ENCODE data around the gene KAZN.
"Not testable (repeated sequence)": the region's sequence is repeated elsewhere in the genome, so short reads cannot be mapped to it uniquely, and the experiment has no call there.

The KAZN gene

GRCh38 chr1:15132965-15133364, 534.5 kb downstream of the KAZN start:
- peaks cover 27% of the 10 kb centered on the region for H3K27me3 Mint-ChIP-seq (ENCODE audit: low read depth, poor library complexity)
- TF ChIP-seq CTCF (IDR thresholded peaks at IDR 0.05), result no peak
- H3K9me3 Mint-ChIP-seq, result peaks cover 9% of the 10 kb centered on the region
- DNase-seq, result no peak
- H3K4me1 Mint-ChIP-seq, result peaks cover 4% of the 10 kb centered on the region
- H3K27ac Mint-ChIP-seq, result no peak overlapping the region
- no peak overlapping the region for H3K4me3 Mint-ChIP-seq
- no peaks in the 10 kb centered on the region for H3K36me3 Mint-ChIP-seq (ENCODE audit: low read depth)

GRCh38 chr1:15134285-15134684, 535.8 kb downstream of the KAZN start:
- H3K4me3 Mint-ChIP-seq, result no peak overlapping the region

DNA sequence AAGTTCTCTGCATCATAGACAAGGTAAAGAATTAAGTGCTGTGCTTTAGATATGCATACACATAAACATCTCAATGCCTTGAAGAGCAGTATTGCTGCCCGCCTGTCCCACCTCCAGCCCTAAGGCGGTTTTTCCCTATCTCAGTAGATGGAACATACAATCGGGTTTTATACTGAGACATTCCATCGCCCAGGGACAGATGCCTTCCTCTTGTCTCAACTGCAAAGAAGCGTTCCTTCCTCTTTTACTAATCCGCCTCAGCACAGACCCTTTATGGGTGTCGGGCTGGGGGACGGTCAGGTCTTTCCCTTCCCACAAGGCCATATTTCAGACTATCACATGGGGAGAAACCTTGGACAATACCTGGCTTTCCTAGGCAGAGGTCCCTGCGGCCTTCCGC, 537.1 kb downstream of the KAZN start:
- H3K36me3 Mint-ChIP-seq (ENCODE audit: low read depth); H3K27ac Mint-ChIP-seq; DNase-seq; H3K4me3 Mint-ChIP-seq; H3K9me3 Mint-ChIP-seq: not testable (repeated sequence)
- H3K27me3 Mint-ChIP-seq (ENCODE audit: low read depth, poor library complexity), result peaks cover 28% of the 10 kb centered on the region
- H3K4me1 Mint-ChIP-seq, result peaks cover 21% of the 10 kb centered on the region

More at GRCh38 chr1:15134285-15134684, 535.8 kb downstream of the KAZN start:
- Mint-ChIP-seq H3K4me1 (peaks cover 8% of the 10 kb centered on the region), H3K27ac (no peak overlapping the region), H3K36me3 (ENCODE audit: low read depth) (no peaks in the 10 kb centered on the region), H3K27me3 (ENCODE audit: low read depth, poor library complexity) (peaks cover 27% of the 10 kb centered on the region), H3K9me3 (peaks cover 7% of the 10 kb centered on the region)
- no peak for TF ChIP-seq CTCF (IDR thresholded peaks at IDR 0.05)
- no peak for DNase-seq

DNA sequence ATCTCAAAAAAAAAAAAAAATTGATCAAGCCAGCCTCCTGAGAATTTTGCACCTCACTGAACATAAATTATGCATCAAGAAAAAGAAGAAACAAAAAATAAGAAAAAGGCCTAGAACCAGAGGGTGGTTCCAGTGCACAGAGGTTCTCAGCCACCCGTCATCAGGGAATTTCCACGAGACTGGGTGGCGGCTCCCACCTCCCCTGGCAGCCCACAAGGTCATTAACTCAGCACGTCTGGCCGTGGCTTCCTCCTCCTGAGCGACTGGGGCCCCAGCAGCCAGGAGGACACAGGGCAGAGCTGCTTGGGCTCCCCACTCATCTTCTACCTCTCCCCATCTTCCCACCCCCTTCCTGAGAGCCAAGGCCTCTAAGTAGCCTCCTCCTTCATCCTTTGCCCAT, 539.3 kb downstream of the KAZN start:
- DNase-seq, result no peak
- H3K36me3 Mint-ChIP-seq (ENCODE audit: low read depth), result no peaks in the 10 kb centered on the region
- no peak for TF ChIP-seq CTCF (IDR thresholded peaks at IDR 0.05)
- no peak overlapping the region for H3K27ac Mint-ChIP-seq
- H3K27me3 Mint-ChIP-seq (ENCODE audit: low read depth, poor library complexity), result peaks cover 27% of the 10 kb centered on the region
- H3K4me1 Mint-ChIP-seq, result peaks cover 25% of the 10 kb centered on the region
- peaks cover 1% of the 10 kb centered on the region for H3K9me3 Mint-ChIP-seq
- no peak overlapping the region for H3K4me3 Mint-ChIP-seq

- TF ChIP-seq CTCF (IDR thresholded peaks at IDR 0.05), result no peak
- Mint-ChIP-seq H3K4me1 (peaks cover 25% of the 10 kb centered on the region), H3K27me3 (ENCODE audit: low read depth, poor library complexity) (peaks cover 19% of the 10 kb centered on the region), H3K36me3 (ENCODE audit: low read depth) (no peaks in the 10 kb centered on the region), H3K4me3 (no peak overlapping the region), H3K27ac (peak overlapping the region; percentile 81), H3K9me3 (peaks cover 7% of the 10 kb centered on the region)
- peak; percentile 45 for DNase-seq
These were observed 541.3 kb downstream of the KAZN start for GRCh38 chr1:15139654-15140350.

GRCh38 chr1:15141935-15142539, 543.6 kb downstream of the KAZN start:
- no peak for DNase-seq
- Mint-ChIP-seq H3K4me1 (peaks cover 32% of the 10 kb centered on the region), H3K27ac (no peak overlapping the region), H3K27me3 (ENCODE audit: low read depth, poor library complexity) (peaks cover 10% of the 10 kb centered on the region), H3K36me3 (ENCODE audit: low read depth) (no peaks in the 10 kb centered on the region), H3K9me3 (peaks cover 7% of the 10 kb centered on the region), H3K4me3 (no peak overlapping the region)
- TF ChIP-seq CTCF (IDR thresholded peaks at IDR 0.05), result no peak

Data from nephron progenitor cell (in vitro differentiated cells).